WTC11 (cell line): ENCODE data around the gene FXN. TPM values are rescaled to one million over a fixed set of nuclear protein-coding genes. Genes with fewer than 3 reads are reported as not detected.

Source experiments
- ATAC-seq: fragments of 200-7000 bp; cut with Tn5 transposase; 2 replicates; pipeline ENCODE4 v1.10.0; 2021; ENCODE audit warnings: mild to moderate bottlenecking, moderate library complexity
- CTCF ChIA-PET: fragments of 300-600 bp; sonication (Branson Sonifier 250); formaldehyde crosslinking; loops from one replicate; lab custom pipeline; 2021; ENCODE audit warnings: antibody characterized with exemption; lab: Charles Lee
- POLR2A ChIA-PET: fragments of 350-600 bp; sonication (Branson Sonifier 250); formaldehyde crosslinking; loops from one replicate; lab custom pipeline; 2021; ENCODE audit warnings: antibody characterized with exemption; lab: Charles Lee
- DNase-seq: peaks from one replicate; pipeline ENCODE4 v3.0.0; 2021; ENCODE audit warnings: low spot score
- H3K27ac Mint-ChIP-seq: 2 replicates; pipeline ENCODE4 v1.8.0; 2021; ENCODE audit warnings: mixed read lengths
- H3K27me3 Mint-ChIP-seq: 2 replicates; pipeline ENCODE4 v1.8.0; 2021; ENCODE audit warnings: low read depth, mild to moderate bottlenecking, moderate library complexity, mixed read lengths
- H3K36me3 Mint-ChIP-seq: 2 replicates; pipeline ENCODE4 v1.8.0; 2021; ENCODE audit warnings: mixed read lengths
- H3K4me1 Mint-ChIP-seq: 2 replicates; pipeline ENCODE4 v1.8.0; 2022; ENCODE audit warnings: mixed read lengths
- H3K4me3 Mint-ChIP-seq: 2 replicates; pipeline ENCODE4 v1.8.0; 2021; ENCODE audit warnings: mild to moderate bottlenecking, moderate library complexity, mixed read lengths
- H3K9me3 Mint-ChIP-seq: 2 replicates; pipeline ENCODE4 v1.8.0; 2021; ENCODE audit warnings: mixed read lengths
- AFF4 ChIP-seq: sonication (generic); formaldehyde crosslinking; IDR thresholded peaks from 2 replicates; pipeline ENCODE4 v1.8.1; 2023; ENCODE audit warnings: mild to moderate bottlenecking, missing genetic modification reagents, borderline replicate concordance
- AR ChIP-seq: fragments of 250-450 bp; sonication (Bioruptor Pico); IDR thresholded peaks from 2 replicates; pipeline ENCODE4 v1.9.0; 2021; ENCODE audit warnings: mild to moderate bottlenecking
- FOXJ3 ChIP-seq: sonication (generic); formaldehyde crosslinking; IDR thresholded peaks from 2 replicates; pipeline ENCODE4 v1.9.0; 2021; ENCODE audit warnings: missing genetic modification reagents, mild to moderate bottlenecking, borderline replicate concordance
- FOXP1 ChIP-seq: sonication (generic); formaldehyde crosslinking; IDR thresholded peaks from 2 replicates; pipeline ENCODE4 v1.8.0; 2022; ENCODE audit warnings: missing genetic modification reagents, mild to moderate bottlenecking, moderate library complexity, borderline replicate concordance
- FOXP4 ChIP-seq: sonication (generic); formaldehyde crosslinking; IDR thresholded peaks from 2 replicates; pipeline ENCODE4 v1.8.0; 2022; ENCODE audit warnings: mild to moderate bottlenecking, missing genetic modification reagents
- GTF2I ChIP-seq: fragments of 250-450 bp; sonication (Bioruptor Pico); conservative IDR thresholded peaks from 2 replicates; pipeline ENCODE4 v1.4.0; 2021; ENCODE audit warnings: mild to moderate bottlenecking
- IRF1 ChIP-seq: sonication (generic); formaldehyde crosslinking; IDR thresholded peaks from 2 replicates; pipeline ENCODE4 v1.8.0; 2023; ENCODE audit warnings: missing genetic modification reagents
- MAX ChIP-seq: sonication (generic); formaldehyde crosslinking; IDR thresholded peaks from 2 replicates; pipeline ENCODE4 v1.8.0; 2022; ENCODE audit warnings: mild to moderate bottlenecking, missing genetic modification reagents
- NR1H2 ChIP-seq: sonication (generic); formaldehyde crosslinking; IDR thresholded peaks from 2 replicates; pipeline ENCODE4 v1.9.0; 2021; ENCODE audit warnings: mild to moderate bottlenecking, moderate library complexity, missing genetic modification reagents
- NR3C1 ChIP-seq: sonication (generic); formaldehyde crosslinking; conservative IDR thresholded peaks from 2 replicates; pipeline ENCODE4 v1.8.1; 2023; ENCODE audit warnings: low read depth, mild to moderate bottlenecking, missing genetic modification reagents
- PREB ChIP-seq: sonication (generic); formaldehyde crosslinking; IDR thresholded peaks from 2 replicates; pipeline ENCODE4 v1.8.1; 2022; ENCODE audit warnings: mild to moderate bottlenecking, missing genetic modification reagents, moderate library complexity, borderline replicate concordance
- ZNF232 ChIP-seq: sonication (generic); formaldehyde crosslinking; IDR thresholded peaks from 2 replicates; pipeline ENCODE4 v1.8.0; 2022; ENCODE audit warnings: mild to moderate bottlenecking, missing genetic modification reagents
- ZNF281 ChIP-seq: sonication (generic); formaldehyde crosslinking; IDR thresholded peaks from 2 replicates; pipeline ENCODE4 v1.8.0; 2023; ENCODE audit warnings: mild to moderate bottlenecking, missing genetic modification reagents
- ZNF532 ChIP-seq: fragments of 250-450 bp; sonication (Bioruptor Pico); IDR thresholded peaks from 2 replicates; pipeline ENCODE4 v1.9.0; 2021; ENCODE audit warnings: mild to moderate bottlenecking, borderline replicate concordance
- ZNF671 ChIP-seq: fragments of 250-450 bp; sonication (Bioruptor Pico); IDR thresholded peaks from 2 replicates; pipeline ENCODE4 v1.8.0; 2021; ENCODE audit warnings: mild to moderate bottlenecking
- total RNA-seq: library from RNA; stranded (reverse); gene quantifications from 3 replicates; pipeline ENCODE4 v1.2.3, GENCODE V29; 2021

Gene FXN
- total RNA-seq, 1 experiment from 2014 or later: 30.6 TPM

GRCh38 chr9:69086769-69087168 lies 51.2 kb downstream of the FXN start:
- Mint-ChIP-seq H3K27me3 (no peaks in the 10 kb centered on the region), H3K36me3 (peaks cover 9% of the 10 kb centered on the region)
- TF ChIP-seq FOXP1 (CRISPR knock-in tag): no peak
- TF ChIP-seq ZNF232: no peak
- TF ChIP-seq, all 79 proteins: peak for 0
- Mint-ChIP-seq H3K4me1 (peaks cover 45% of the 10 kb centered on the region), H3K27ac (0 out of 2 replicates have a peak overlapping the region, but pooled peaks have one; percentile 13), H3K9me3 (peaks cover 9% of the 10 kb centered on the region), H3K4me3 (no peak overlapping the region)
- ChIA-PET CTCF (no interaction called here), POLR2A (interaction anchor here (1.1 kb wide), 1 partner anchor 33 kb away, joined by 9 read pairs; no protein-coding TSS in a partner anchor)
- no peak for ATAC-seq
- no peak for DNase-seq

GRCh38 chr9:69089082-69089481 lies 53.5 kb downstream of the FXN start:
- peak overlapping the region; percentile 97 for H3K27ac Mint-ChIP-seq
- peaks cover 8% of the 10 kb centered on the region for H3K36me3 Mint-ChIP-seq
- H3K4me1 Mint-ChIP-seq: peaks cover 54% of the 10 kb centered on the region
- no peaks in the 10 kb centered on the region for H3K27me3 Mint-ChIP-seq
- peak overlapping the region; percentile 58; the same call in 1 of the 2 replicates for H3K4me3 Mint-ChIP-seq
- ChIA-PET CTCF (interaction anchor here (0.9 to 1.8 kb wide), 3 partner anchors 29 to 104 kb away, joined by 4 to 9 read pairs (median 5); no protein-coding TSS in a partner anchor), POLR2A (interaction anchor here (1.4 to 1.8 kb wide), 2 partner anchors 31 to 50 kb away, joined by 4 to 12 read pairs; no protein-coding TSS in a partner anchor)
- DNase-seq: no peak
- peaks cover 9% of the 10 kb centered on the region for H3K9me3 Mint-ChIP-seq
- peak; percentile 3; the same call in 1 of the 2 replicates for ATAC-seq
- TF ChIP-seq NR3C1: no peak
- TF ChIP-seq ZNF532: peak; percentile 89; the same call in 1 of the 2 replicates
- TF ChIP-seq PREB (CRISPR knock-in tag): no peak
- TF ChIP-seq NR1H2 (CRISPR knock-in tag): no peak
- TF ChIP-seq AR (CRISPR knock-in tag): peak; percentile 25; the same call in 1 of the 2 replicates
- no peak for TF ChIP-seq FOXP4 (CRISPR knock-in tag)
- TF ChIP-seq ZNF281: no peak
- 0 out of 2 replicates have a peak, but pooled peaks have one; percentile 56 for TF ChIP-seq ZNF671
- TF ChIP-seq MAX: no peak
- no peak for TF ChIP-seq AFF4 (CRISPR knock-in tag)
- TF ChIP-seq IRF1 (CRISPR knock-in tag): no peak
- TF ChIP-seq FOXJ3 (CRISPR knock-in tag): no peak
- TF ChIP-seq GTF2I (CRISPR knock-in tag): no peak
